IMR-90 (cell line): ENCODE data around the gene ESRRG. TPM values are rescaled to one million over a fixed set of nuclear protein-coding genes. Genes with fewer than 3 reads are reported as not detected.

ENCODE experiments used
- ATAC-seq: fragments of 200-7000 bp; cut with Tn5 transposase; 2 replicates; pipeline ENCODE4 v1.9.1; 2020; ENCODE audit warnings: low read depth, mild to moderate bottlenecking, moderate library complexity
- BruUV-seq: library from RNA; stranded (reverse); fragments of 400-500 nt; replicated peaks from 2 replicates; lab custom pipeline; 2021; lab: Mats Ljungman, UMichigan
- CTCF ChIA-PET: fragments of 300-600 bp; formaldehyde crosslinking; extraction: SDS; loops from one replicate; lab custom pipeline; 2021; ENCODE audit warnings: antibody characterized with exemption; lab: Yijun Ruan, JAX
- POLR2A ChIA-PET: fragments of 300-600 bp; sonication (Branson Sonifier 250); formaldehyde crosslinking; loops from one replicate; lab custom pipeline; 2022; ENCODE audit warnings: antibody characterized with exemption; ENCODE audit not compliant: unreplicated experiment; lab: Charles Lee
- DNase-seq: peaks from one replicate; pipeline ENCODE4 v3.0.0; 2013
- H2AFZ ChIP-seq: replicated peaks from 2 replicates; pipeline ENCODE3; 2013; ENCODE audit warnings: low read length, mild to moderate bottlenecking; ENCODE audit not compliant: poor library complexity
- H2AK5ac ChIP-seq: 2 replicates; pipeline ENCODE4 v1.6.1; 2013; ENCODE audit warnings: low read depth, low read length, inconsistent platforms
- H2AK9ac ChIP-seq: replicated peaks from 2 replicates; pipeline ENCODE3; 2013; ENCODE audit warnings: mild to moderate bottlenecking, low read depth, low read length, moderate library complexity; ENCODE audit not compliant: poor library complexity
- H2BK120ac ChIP-seq: 2 replicates; pipeline ENCODE4 v1.6.1; 2013; ENCODE audit warnings: low read depth, low read length, inconsistent platforms
- H2BK15ac ChIP-seq: 3 replicates; pipeline ENCODE4 v1.6.1; 2013; ENCODE audit warnings: low read depth, low read length, inconsistent platforms
- H2BK20ac ChIP-seq: 2 replicates; pipeline ENCODE4 v1.6.1; 2013; ENCODE audit warnings: low read depth, mild to moderate bottlenecking, inconsistent platforms, low read length, moderate library complexity
- H2BK5ac ChIP-seq: 2 replicates; pipeline ENCODE4 v1.6.1; 2013; ENCODE audit warnings: mild to moderate bottlenecking, low read depth, low read length, inconsistent platforms; ENCODE audit not compliant: poor library complexity, severe bottlenecking
- H3K14ac ChIP-seq: replicated peaks from 2 replicates; pipeline ENCODE4 v1.6.1; 2013; ENCODE audit warnings: low read depth, low read length, inconsistent platforms
- H3K18ac ChIP-seq: 2 replicates; pipeline ENCODE4 v1.6.1; 2013; ENCODE audit warnings: low read depth, low read length, control low read depth
- H3K23ac ChIP-seq: 2 replicates; pipeline ENCODE4 v1.6.1; 2013; ENCODE audit warnings: low read depth, low read length, inconsistent platforms
- H3K27ac ChIP-seq: 2 replicates; pipeline ENCODE4 v1.5.1; 2013; ENCODE audit warnings: mild to moderate bottlenecking, control low read depth, low read length; ENCODE audit not compliant: insufficient read depth
- H3K27me3 ChIP-seq: 2 replicates; pipeline ENCODE4 v1.6.1; 2013; ENCODE audit warnings: low read length; ENCODE audit not compliant: control insufficient read depth, insufficient read depth
- H3K36me3 ChIP-seq: 2 replicates; pipeline ENCODE4 v1.6.1; 2013; ENCODE audit warnings: low read length, mixed read lengths; ENCODE audit not compliant: control insufficient read depth, insufficient read depth
- H3K4ac ChIP-seq: 2 replicates; pipeline ENCODE4 v1.6.1; 2013; ENCODE audit warnings: low read depth, low read length, inconsistent platforms
- H3K4me1 ChIP-seq: 2 replicates; pipeline ENCODE4 v1.6.1; 2013; ENCODE audit warnings: low read length, mixed read lengths; ENCODE audit not compliant: control insufficient read depth, insufficient read depth
- H3K4me2 ChIP-seq: 2 replicates; pipeline ENCODE4 v1.6.1; 2013; ENCODE audit warnings: low read depth, mild to moderate bottlenecking, control low read depth, low read length, moderate library complexity
- H3K4me3 ChIP-seq: 2 replicates; pipeline ENCODE4 v1.5.1; 2013; ENCODE audit warnings: low read depth, mild to moderate bottlenecking, control low read depth, low read length, moderate library complexity; ENCODE audit not compliant: insufficient read depth
- H3K56ac ChIP-seq: 2 replicates; pipeline ENCODE4 v1.6.1; 2013; ENCODE audit warnings: low read length, inconsistent platforms; ENCODE audit not compliant: insufficient read depth; ENCODE audit errors: extremely low read depth
- H3K79me1 ChIP-seq, 2 experiments: 2 replicates each; pipeline ENCODE4 v1.6.1; 2013; ENCODE audit warnings: low read length in 2 of 2, inconsistent platforms in 1 of 2, low read depth in 1 of 2
- H3K9ac ChIP-seq: 2 replicates; pipeline ENCODE4 v1.6.1; 2013; ENCODE audit warnings: low read depth, low read length, control low read depth
- H3K9me1 ChIP-seq: 2 replicates; pipeline ENCODE4 v1.6.1; 2013; ENCODE audit warnings: low read length, inconsistent platforms; ENCODE audit not compliant: insufficient read depth
- H3K9me3 ChIP-seq: 2 replicates; pipeline ENCODE4 v1.6.1; 2013; ENCODE audit warnings: low read length; ENCODE audit not compliant: control insufficient read depth, insufficient read depth
- H4K20me1 ChIP-seq: 2 replicates; pipeline ENCODE4 v1.6.1; 2013; ENCODE audit warnings: low read length, inconsistent platforms; ENCODE audit not compliant: insufficient read depth
- H4K5ac ChIP-seq: 2 replicates; pipeline ENCODE4 v1.6.1; 2013; ENCODE audit warnings: mild to moderate bottlenecking, low read depth, low read length, control low read depth
- H4K8ac ChIP-seq, 2 experiments: 2 replicates each; pipeline ENCODE4 v1.6.1; 2013; ENCODE audit warnings: low read depth in 2 of 2, low read length in 2 of 2, control low read depth in 1 of 2, inconsistent platforms in 1 of 2
- H4K91ac ChIP-seq: 2 replicates; pipeline ENCODE4 v1.6.1; 2013; ENCODE audit warnings: low read depth, low read length, inconsistent platforms; ENCODE audit not compliant: insufficient read depth
- BHLHE40 ChIP-seq: fragments of 150-350 bp; IDR thresholded peaks from 2 replicates; pipeline ENCODE4 v1.6.1; 2016; ENCODE audit warnings: mild to moderate bottlenecking, low read depth, low read length
- CEBPB ChIP-seq: IDR thresholded peaks from 2 replicates; pipeline ENCODE4 v1.6.1; 2012; ENCODE audit warnings: low read depth, low read length, improper control_type of control experiment
- CHD1 ChIP-seq: IDR thresholded peaks from 2 replicates; pipeline ENCODE4 v1.6.1; 2012; ENCODE audit warnings: low read depth, low read length, improper control_type of control experiment
- CTCF ChIP-seq: conservative IDR thresholded peaks from 2 replicates; pipeline ENCODE4 v1.5.1; 2012; ENCODE audit warnings: mild to moderate bottlenecking, low read depth, low read length, improper control_type of control experiment
- ELK1 ChIP-seq: fragments of 150-350 bp; IDR thresholded peaks from 2 replicates; pipeline ENCODE4 v1.6.1; 2016; ENCODE audit warnings: low read depth, mild to moderate bottlenecking, low read length, moderate library complexity, borderline replicate concordance
- MAFK ChIP-seq: IDR thresholded peaks from 2 replicates; pipeline ENCODE4 v1.6.1; 2012; ENCODE audit warnings: low read depth, low read length, improper control_type of control experiment
- MAZ ChIP-seq: IDR thresholded peaks from 2 replicates; pipeline ENCODE4 v1.6.1; 2012; ENCODE audit warnings: low read depth, mild to moderate bottlenecking, low read length, improper control_type of control experiment, moderate library complexity, borderline replicate concordance
- MXI1 ChIP-seq: IDR thresholded peaks from 2 replicates; pipeline ENCODE4 v1.6.1; 2012; ENCODE audit warnings: low read depth, mild to moderate bottlenecking, low read length, moderate library complexity, borderline replicate concordance
- NFE2L2 ChIP-seq: fragments of 150-350 bp; IDR thresholded peaks from 2 replicates; pipeline ENCODE4 v1.6.1; 2016; ENCODE audit warnings: low read depth, mild to moderate bottlenecking, low read length
- POLR2A ChIP-seq: IDR thresholded peaks from 2 replicates; pipeline ENCODE4 v1.6.1; 2012; ENCODE audit warnings: mild to moderate bottlenecking, low read depth, low read length
- RAD21 ChIP-seq: IDR thresholded peaks from 2 replicates; pipeline ENCODE4 v1.6.1; 2012; ENCODE audit warnings: low read length, improper control_type of control experiment
- RCOR1 ChIP-seq: IDR thresholded peaks from 2 replicates; pipeline ENCODE4 v1.6.1; 2012; ENCODE audit warnings: mild to moderate bottlenecking, low read length, improper control_type of control experiment; ENCODE audit not compliant: insufficient replicate concordance
- RFX5 ChIP-seq: IDR thresholded peaks from 2 replicates; pipeline ENCODE4 v1.8.0; 2012; ENCODE audit warnings: low read depth, mild to moderate bottlenecking, low read length, moderate library complexity
- SMC3 ChIP-seq: fragments of 150-350 bp; IDR thresholded peaks from 2 replicates; pipeline ENCODE4 v1.6.1; 2016; ENCODE audit warnings: low read depth, mild to moderate bottlenecking, antibody characterized with exemption, low read length, moderate library complexity
- USF2 ChIP-seq: fragments of 150-350 bp; IDR thresholded peaks from 2 replicates; pipeline ENCODE4 v1.6.1; 2017; ENCODE audit warnings: mild to moderate bottlenecking, antibody characterized with exemption, low read length, low read depth
- WGBS, 2 experiments: methylation state at CpG; one replicate each; pipeline versions ENCODE4 v1.1.5 to v1.1.7; 2013; ENCODE audit warnings: missing lambda C conversion rate in 2 of 2; ENCODE audit not compliant: insufficient read length in 1 of 2; ENCODE audit errors: extremely low coverage in 2 of 2; 5-methylcytosine and 5-hydroxymethylcytosine counted together
- dilution Hi-C: fragments of 300-500 bp; cut with HindIII; formaldehyde crosslinking; loops from one replicate; pipeline ENCODE4 v1.14.3; 2018; ENCODE audit warnings: low sequenced_read_pairs; ENCODE audit not compliant: unreplicated experiment
- in situ Hi-C: fragments of 300-500 bp; cut with MboI; formaldehyde crosslinking; loops from 3 replicates; pipeline ENCODE4 v1.14.3; 2019; ENCODE audit warnings: low sequenced_read_pairs, inconsistent platforms, mixed read lengths
- intact Hi-C: fragments of 100-400 bp; cut with micrococcal nuclease; formaldehyde crosslinking; loops from 2 replicates; pipeline ENCODE4 v1.10.0; 2022
- polyA plus RNA-seq, 3 experiments: library from polyadenylated mRNA; depleted of rRNA; stranded (reverse); fragments of >200 nt; gene quantifications; 2 replicates each; pipeline ENCODE4 v1.2.3, GENCODE V29; 2012; ENCODE audit warnings: low replicate concordance in 1 of 3
- total RNA-seq: library from RNA; depleted of rRNA; stranded (reverse); fragments of >200 nt; gene quantifications from 2 replicates; pipeline ENCODE4 v1.2.3, GENCODE V29; 2012

Gene ESRRG
- total and polyA plus RNA-seq, 2 of the 4 experiments (the other 2 are of a cell fraction): 0.17 to 0.54 TPM

- no peak overlapping the region for H2AK9ac ChIP-seq
- BruUV-seq: no TSS peak
- H2BK15ac ChIP-seq: no peak overlapping the region
- H3K4me2 ChIP-seq: no peak overlapping the region
- no peak overlapping the region for H3K18ac ChIP-seq
- dilution Hi-C loops (no loop called here), intact Hi-C loops (no loop called here), in situ Hi-C loops (no loop called here)
- no peak overlapping the region for H2AFZ ChIP-seq
- H3K9me1 ChIP-seq: no peaks in the 10 kb centered on the region
- H3K56ac ChIP-seq: no peak overlapping the region
- no peaks in the 10 kb centered on the region; the same call in 1 of the 2 replicates for H3K4me1 ChIP-seq
- H3K23ac ChIP-seq: no peak overlapping the region
- H3K4me3 ChIP-seq: no peak overlapping the region
- H2BK20ac ChIP-seq: no peak overlapping the region
- no peaks in the 10 kb centered on the region for H3K9me3 ChIP-seq
- no peak overlapping the region for H2BK120ac ChIP-seq
- H3K14ac ChIP-seq: no peak overlapping the region
- POLR2A ChIA-PET: no interaction called here
- H3K27me3 ChIP-seq: no peaks in the 10 kb centered on the region
- H4K8ac ChIP-seq: no peak overlapping the region
- no peak overlapping the region for H3K4ac ChIP-seq
- no peak overlapping the region for H4K5ac ChIP-seq
- CTCF ChIA-PET: no interaction called here
- TF ChIP-seq RCOR1 (no peak), MXI1 (no peak), USF2 (no peak), CHD1 (no peak), RAD21 (no peak), POLR2A (no peak), ELK1 (no peak), MAFK (no peak), NFE2L2 (no peak), CEBPB (no peak), MAZ (no peak), CTCF (no peak), BHLHE40 (no peak), RFX5 (no peak), SMC3 (no peak)
- DNase-seq (no peak), ATAC-seq (no peak)
- H3K36me3 ChIP-seq: no peaks in the 10 kb centered on the region
- WGBS, 2 experiments: no CpG with 5 or more reads among the region's 1 CpG
- no peaks in the 10 kb centered on the region for H3K79me1 ChIP-seq
- H2BK5ac ChIP-seq: no peak overlapping the region
- no peak overlapping the region for H3K9ac ChIP-seq
- no peaks in the 10 kb centered on the region for H4K20me1 ChIP-seq
- H4K91ac ChIP-seq: no peak overlapping the region
- no peak overlapping the region for H2AK5ac ChIP-seq
- no peak overlapping the region for H3K27ac ChIP-seq
These were observed 32.6 kb downstream of the ESRRG start for GRCh38 chr1:216690603-216691002.
